ENCODE measurements around the gene DOHH.
"Not testable (repeated sequence)": the region's sequence is repeated elsewhere in the genome, so short reads cannot be mapped to it uniquely, and the experiment has no call there.

The DOHH gene

GRCh38 chr19:3520166-3521103, 20.0 kb upstream of the DOHH start:
- DNase-seq (ENCODE audit: insufficient read length, low spot score) (no peak), FAIRE-seq (no peak)

- DNase-seq (ENCODE audit: insufficient read length, low spot score) (no peak), FAIRE-seq (no peak)
These were observed 18.7 kb upstream of the DOHH start for GRCh38 chr19:3519126-3519525.

DNA sequence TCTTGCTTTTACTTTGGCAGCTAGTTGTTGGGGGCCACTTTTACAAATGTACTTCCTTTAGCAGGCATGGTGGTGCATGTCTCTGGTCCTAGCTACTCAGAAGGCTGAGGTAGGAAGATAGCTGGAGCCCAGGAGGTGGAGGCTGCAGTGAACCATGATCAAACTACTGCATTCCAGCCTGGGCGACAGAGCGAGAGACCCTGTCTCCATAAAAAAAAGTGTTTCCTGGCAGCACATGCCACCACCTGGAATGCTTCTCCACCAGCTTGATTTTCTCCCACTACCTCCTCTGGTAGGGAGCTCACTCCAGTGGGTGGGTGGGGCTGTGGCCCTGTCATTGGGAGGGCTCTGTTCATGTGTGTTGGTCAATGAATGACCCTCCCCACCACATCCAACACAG, 18.2 kb upstream of the DOHH start:
- no peak for FAIRE-seq
- no peak for DNase-seq (ENCODE audit: insufficient read length, low spot score)

GRCh38 chr19:3518255-3518654, 17.8 kb upstream of the DOHH start:
- DNase-seq (ENCODE audit: insufficient read length, low spot score) (no peak), FAIRE-seq (no peak)

DNA sequence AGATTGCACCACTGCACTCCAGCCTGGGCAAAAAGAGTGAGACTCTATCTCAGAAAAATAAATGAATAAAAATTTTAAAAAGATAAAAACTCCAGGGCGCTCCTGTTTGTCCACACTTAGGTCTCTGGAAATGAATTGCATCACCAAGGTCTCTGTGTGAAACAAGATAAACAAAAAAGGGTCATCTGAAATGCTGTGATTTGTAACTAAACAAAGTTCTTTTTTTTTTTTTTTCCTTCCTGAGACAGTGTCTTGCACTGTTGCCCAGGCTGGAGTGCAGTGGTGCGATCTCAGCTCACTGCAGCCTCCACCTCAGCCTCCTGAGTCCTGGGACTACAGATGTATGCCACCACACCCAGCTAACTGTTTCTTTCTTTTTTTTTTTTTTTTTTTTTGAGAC, 17.2 kb upstream of the DOHH start:
- no peak for DNase-seq (ENCODE audit: insufficient read length, low spot score)
- no peak for FAIRE-seq

GRCh38 chr19:3516675-3517207, 16.3 kb upstream of the DOHH start:
- DNase-seq (ENCODE audit: insufficient read length, low spot score) (no peak), FAIRE-seq (no peak)

DNA sequence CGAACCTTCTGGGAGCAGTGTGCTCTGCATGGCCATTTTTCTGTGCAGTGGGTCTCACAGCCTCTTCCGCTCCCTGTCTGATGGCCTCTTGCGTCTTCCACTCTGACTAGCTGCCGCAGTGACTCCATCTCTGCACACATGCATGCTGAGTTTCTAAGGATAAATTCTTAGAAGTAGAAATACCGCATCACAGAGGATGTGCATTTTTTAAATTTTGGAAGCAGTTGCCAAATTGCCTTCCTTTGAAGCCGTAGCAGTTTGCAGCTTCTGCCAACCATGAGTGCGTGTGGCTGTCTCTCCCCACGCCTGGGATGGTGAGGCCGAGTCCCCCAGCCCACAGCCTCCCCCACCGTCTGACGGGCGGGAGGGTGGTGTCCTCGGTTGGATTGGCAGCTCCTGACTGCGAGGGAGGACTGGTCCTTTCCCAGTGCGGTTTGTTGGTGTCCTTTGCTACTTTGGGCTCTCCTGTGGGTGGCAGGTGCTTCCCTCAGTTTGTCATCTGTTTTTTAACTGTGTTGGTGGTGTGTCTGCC, 15.5 kb upstream of the DOHH start:
- DNase-seq (ENCODE audit: insufficient read length, low spot score) (no peak), FAIRE-seq (no peak)

DNA sequence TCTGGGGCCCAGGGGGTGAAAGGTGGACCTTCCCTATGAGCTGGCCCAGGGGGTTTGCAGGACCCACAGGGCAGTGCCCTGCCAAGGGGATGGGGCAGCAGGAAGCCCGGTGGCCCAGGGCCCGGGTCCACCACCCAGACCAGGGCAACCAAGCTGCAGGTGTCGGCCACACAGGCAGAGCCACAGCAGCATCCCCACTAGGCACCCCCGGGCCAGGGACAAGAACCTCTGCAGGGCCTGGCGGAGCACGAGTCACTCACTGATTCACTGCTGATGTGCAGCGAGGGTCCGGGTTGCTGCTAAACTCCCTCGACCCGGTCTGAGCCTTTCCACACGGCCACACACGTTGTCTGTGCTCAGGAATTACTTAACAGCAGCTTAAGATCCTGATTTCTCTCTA, 14.5 kb upstream of the DOHH start:
- no peak for FAIRE-seq
- no peak for DNase-seq (ENCODE audit: insufficient read length, low spot score)

DNA sequence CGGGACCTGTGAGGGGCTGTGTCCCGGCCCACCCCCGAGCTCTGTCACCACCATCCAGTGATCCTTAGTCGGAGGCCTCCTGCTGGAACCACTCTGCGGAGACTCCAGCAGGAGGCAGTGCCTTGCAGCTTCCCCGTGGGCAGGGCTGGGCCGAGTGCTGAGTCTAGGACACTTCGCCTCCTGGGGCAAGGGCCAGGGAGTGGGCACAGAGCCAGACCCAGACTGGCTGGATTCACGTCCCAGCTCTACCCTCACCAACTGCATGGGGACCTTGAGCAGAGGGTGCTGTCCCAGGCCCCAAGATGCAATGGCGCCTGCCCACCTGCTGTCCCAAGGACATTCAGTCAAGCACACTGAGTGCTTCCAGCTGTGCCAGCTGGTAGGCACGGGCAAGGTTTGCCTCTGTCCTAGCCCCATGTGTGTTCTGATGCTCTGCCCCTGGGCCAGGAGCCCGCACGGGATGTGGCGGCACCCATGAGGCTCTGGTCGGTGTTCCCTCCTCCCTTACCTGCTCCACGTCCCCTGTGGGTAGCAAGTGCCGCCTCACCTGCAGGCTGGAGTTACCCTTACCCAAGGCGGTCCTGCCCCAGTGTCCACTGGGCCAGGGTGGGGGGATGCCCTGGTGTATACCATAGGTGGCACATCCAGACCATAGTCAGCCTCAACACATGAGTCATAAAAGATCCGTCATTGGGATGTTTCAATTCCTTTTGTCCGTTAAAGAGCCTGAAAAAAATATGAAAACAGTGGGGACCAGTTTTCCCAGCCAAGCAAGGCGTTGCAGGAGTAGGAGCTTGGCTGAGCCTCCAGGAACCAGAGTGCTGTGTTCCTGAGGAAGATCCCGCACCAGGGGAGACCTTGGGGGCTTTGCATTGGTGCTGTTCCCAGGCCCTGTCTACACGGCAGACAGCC, 13.0 kb upstream of the DOHH start:
- FAIRE-seq (no peak), DNase-seq (ENCODE audit: insufficient read length, low spot score) (no peak)

DNA sequence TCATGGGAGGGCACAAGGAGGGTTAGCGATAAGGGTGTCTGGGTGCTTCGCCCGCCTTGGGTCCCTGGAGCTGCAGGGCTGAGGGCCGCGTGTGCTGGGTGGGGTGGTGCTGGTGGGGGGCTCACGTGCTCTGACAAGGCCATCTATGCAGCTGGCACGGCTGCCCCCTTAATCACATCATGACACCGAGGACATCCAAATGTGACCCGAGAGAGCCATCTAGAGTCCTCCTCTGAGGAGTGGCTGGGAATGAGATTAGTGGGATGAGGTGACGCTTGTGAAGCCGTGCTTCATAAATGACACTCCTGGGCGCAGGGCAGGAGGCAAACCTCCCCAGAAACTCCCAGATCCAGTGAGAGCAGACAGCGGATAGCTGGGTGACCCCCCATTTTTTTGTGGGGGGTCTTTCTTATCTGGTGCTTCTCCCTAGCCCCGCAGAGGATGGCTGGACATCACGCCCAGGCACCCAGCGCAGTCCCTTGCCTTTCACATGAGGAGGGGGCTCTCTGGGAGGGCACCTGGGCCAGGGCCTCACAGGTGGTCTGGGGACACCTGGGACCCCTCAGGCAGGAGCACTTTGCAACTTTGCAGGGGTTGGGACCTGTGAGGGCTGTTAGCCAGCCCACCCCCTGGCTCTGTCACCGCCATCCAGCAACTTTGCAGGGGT, 12.2 kb upstream of the DOHH start:
- FAIRE-seq (no peak), DNase-seq (ENCODE audit: insufficient read length, low spot score) (no peak)

DNA sequence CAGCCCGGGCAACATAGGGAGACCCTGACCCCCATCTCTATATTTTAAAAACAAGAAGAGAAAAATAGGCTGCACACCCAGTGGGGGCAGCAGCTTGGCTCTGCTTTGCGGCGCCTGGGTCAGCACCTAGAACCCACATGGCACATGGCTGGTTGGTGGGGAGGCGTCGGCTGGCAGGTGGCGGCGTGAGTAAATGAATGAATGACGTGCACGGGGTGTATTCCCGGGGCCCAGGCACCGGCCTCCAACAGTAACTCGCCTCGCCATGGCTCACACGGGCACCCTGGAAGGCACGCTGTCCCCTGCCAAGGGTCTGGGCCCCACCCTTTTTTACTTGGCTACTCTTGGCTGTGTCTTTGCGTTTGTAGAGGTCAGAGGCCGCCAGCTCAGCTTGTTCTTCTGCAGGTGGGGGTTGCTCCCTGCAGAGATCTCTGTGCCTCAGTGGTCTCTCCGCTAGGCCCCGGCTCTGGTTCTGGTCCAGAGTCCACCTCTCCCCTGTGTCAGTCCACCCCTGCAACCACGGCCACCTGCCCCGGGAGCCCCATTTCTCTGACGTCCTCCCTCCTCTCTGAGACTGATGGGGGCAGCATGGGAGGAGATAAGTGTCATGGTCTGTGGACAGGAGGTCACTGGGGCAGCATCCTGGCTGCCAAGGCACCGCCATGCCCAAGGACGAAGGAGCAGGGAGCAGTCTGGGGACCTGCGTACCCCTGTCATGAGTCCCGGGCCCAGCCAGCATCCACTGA, 11.2 kb upstream of the DOHH start:
- DNase-seq (ENCODE audit: insufficient read length, low spot score), result no peak
- FAIRE-seq, result no peak

DNA sequence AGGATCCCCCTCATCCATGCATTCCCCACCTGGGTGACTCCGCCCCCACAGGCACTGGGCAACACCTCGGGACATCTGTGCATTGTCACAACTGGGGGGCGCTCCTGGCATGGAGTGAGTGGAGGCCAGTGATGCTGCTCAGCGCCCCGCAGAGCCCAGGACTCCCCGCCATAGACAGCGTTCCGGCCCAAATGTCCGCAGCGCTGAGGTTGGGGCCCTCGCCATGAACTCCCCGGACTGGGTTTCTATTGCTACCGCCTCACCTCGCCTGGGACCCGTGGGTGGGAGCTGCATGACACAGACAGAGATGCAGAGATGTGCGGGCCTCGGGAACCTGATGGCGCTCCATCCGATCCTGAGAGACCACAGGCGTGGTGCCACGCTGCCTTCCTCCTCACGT, 10.3 kb upstream of the DOHH start:
- DNase-seq (ENCODE audit: insufficient read length, low spot score) (no peak), FAIRE-seq (no peak)

DNA sequence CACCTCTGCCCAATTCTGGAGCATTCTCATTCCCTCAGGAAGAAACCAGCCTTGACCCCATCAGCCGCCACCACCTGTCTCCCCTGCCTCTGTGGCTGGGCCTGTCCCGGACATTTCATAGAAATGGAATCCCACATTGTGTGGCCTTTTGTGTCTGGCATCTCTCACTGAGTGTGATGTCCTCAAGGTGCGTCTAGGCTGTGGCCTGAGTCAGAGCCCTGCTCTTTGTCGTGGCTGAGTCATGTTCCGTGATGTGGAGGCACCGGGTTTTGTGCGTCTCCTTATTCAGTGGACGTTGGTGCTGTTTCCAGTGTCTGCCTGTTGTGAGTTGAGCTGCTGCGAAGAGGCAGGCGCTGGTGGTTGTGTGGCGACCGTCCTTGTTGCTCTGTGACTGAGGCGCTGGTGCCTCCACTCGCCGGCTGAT, 9.1 kb upstream of the DOHH start:
- DNase-seq (ENCODE audit: insufficient read length, low spot score), result no peak
- no peak for FAIRE-seq

- DNase-seq (ENCODE audit: insufficient read length, low spot score) (no peak), FAIRE-seq (no peak)
These were observed 8.5 kb upstream of the DOHH start for GRCh38 chr19:3508771-3509535.

DNA sequence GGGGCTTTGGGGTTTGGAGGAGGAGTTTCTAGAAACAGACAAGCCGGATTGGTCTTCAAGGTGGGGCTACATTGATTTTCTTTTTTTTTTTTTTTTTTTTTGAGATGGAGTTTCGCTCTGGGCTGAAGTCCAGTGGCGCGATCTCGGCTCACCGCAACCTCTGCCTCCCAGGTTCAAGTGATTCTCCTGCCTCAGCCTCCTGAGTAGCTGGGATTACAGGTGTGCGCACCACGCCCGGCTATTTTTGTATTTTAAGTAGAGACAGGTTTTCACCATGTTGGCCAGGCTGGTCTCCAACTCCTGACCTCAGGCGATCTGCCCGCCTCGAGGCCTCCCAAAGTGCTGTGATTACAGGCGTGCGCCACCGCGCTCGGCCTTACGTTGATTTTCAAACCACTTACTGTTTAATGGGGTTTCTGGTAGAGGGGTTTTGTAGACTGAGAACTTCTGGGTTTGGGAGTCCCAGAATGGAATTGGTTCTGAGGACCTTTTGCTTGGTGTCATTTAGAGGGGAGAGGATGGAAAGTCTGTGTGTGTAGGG, 7.7 kb upstream of the DOHH start:
- not testable (repeated sequence) for DNase-seq (ENCODE audit: insufficient read length, low spot score); FAIRE-seq

DNA sequence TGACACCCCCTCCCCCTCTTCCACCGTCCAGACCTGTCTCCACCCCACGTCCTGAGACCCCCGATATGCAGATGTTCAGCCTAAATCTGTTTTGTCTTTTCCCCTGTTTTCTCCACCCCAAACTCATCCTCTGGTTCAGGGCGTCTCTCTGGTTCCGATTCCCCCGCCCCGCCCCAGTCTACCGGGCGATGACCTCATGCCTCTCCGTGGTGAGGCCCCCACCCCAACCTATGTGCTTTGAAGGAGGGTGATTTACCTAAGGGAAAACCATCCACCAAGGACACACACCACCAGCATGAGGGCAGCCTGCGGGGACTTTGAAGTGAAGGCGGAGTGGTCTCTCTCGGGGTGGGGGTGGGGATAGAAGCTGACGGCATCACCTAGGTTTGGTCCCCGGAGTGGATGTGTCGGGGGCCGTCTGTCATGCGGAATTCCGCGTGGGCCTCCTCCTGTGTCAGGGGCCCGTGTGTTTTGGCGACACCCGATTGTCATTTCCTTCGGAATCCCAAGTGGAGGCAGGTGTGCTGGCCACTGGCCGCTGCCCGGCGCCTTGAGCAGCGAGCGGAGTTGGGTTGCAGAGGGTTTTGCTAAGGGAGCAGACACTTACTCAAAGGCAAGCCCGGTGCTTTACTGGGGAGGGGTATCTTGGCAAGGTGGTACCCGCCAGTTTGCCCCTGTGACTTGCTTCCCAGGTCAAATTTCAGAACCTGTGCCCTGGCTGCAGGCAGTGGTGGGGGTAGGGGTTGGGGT, 7.1 kb upstream of the DOHH start:
- no peak for FAIRE-seq
- DNase-seq (ENCODE audit: insufficient read length, low spot score), result no peak

DNA sequence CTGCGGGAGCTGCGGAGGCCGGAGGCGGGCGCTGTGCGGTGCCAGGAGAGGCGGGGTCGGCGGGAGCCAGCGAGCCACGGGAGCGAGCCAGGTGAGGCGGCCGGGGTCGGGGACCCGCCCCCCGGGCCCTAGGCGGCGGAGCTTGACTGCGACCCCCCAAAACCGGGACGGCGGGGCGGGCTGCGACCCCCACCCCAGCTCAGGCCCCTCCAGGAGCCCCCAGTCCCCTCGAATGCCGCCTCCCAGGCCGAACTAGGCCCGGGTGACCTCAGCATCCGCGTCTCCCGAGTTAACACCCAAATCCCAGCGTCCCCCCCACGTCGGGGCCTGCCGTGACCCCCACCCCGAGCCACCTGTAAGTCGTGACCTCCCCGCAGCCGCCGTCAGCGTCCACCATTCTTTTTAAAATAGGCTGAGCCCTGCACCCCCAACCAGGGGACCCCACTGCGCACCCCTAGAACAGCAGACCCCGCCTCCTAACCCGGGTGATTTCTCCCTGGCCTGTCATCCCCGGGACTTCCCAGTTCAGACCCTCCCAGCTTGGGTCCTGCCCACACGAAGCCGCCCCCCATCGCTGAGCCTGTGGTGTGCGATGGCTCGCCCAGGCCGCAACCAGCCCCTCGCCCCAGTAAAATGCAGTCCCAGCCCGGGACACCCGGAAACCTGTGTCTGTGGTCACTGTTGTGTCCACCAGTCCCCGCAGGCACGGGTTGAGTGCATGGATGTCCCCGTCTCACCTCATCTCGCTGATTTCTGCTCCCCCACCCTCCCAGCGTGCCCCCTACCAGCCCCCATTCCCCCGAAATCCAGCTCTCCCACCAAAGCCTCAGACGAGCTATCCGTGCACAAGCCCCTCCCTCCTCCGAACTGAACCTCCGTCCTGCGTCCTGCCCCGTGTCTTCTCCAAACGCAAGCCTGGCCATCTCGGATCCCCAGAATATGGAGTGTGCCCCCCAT, 6.2 kb upstream of the DOHH start:
- no peak for DNase-seq (ENCODE audit: insufficient read length, low spot score)
- FAIRE-seq, result no peak
